Measurements from ENCODE around the gene ALG12.

DNA sequence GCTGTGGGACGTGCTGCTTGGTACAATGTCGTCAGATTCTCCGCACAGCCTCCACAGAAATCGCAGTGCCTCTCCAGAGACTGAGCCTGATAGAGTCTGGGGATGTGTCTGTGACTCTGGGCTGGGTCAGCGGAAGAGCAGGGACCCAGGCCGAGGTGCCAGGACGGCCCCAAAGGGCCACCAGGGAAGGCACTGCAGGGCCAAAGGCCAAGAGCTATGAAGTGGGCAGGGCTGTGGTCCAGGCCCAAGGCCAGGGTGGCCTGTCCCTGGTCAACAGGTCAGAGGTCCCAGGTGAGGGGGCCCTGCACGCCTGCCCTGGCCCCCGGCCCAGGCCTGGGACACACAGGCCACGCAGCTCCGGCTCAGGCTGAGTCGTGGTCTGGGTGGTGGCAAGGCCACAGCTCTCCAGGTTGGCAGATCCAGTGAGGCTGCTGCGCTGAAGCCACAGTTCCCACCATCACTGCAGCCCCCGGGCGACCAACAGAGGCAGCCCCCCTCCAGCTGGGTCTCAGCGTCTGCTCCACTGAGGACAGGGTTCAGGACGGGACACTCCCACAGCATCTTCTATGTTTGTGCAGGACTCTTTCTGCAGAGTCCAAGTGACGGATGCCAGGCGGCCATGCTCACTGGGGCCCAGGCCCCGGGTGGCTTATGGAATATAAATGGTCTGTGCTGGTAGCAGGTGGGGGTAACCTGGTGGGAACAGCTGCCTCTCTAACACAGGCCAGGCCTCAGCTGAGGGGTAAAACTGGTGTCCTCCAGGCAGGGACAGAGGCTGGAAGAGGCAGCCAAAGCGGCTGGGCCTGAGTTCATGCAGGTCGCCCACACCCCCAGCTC is 37.6 kb upstream of the ALG12 start:
- no peak for TF ChIP-seq POLR2A (IDR thresholded peaks at IDR 0.05)
- TF ChIP-seq, protein P1, sequence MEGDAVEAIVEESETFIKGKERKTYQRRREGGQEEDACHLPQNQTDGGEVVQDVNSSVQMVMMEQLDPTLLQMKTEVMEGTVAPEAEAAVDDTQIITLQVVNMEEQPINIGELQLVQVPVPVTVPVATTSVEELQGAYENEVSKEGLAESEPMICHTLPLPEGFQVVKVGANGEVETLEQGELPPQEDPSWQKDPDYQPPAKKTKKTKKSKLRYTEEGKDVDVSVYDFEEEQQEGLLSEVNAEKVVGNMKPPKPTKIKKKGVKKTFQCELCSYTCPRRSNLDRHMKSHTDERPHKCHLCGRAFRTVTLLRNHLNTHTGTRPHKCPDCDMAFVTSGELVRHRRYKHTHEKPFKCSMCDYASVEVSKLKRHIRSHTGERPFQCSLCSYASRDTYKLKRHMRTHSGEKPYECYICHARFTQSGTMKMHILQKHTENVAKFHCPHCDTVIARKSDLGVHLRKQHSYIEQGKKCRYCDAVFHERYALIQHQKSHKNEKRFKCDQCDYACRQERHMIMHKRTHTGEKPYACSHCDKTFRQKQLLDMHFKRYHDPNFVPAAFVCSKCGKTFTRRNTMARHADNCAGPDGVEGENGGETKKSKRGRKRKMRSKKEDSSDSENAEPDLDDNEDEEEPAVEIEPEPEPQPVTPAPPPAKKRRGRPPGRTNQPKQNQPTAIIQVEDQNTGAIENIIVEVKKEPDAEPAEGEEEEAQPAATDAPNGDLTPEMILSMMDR (IDR thresholded peaks at IDR 0.05): no peak

All from esophagus squamous epithelium (tissue), 4 donors.